Daoy (cell line): ENCODE results near the gene ASH1L. TPM values are rescaled to one million over a fixed set of nuclear protein-coding genes. Genes with fewer than 3 reads are reported as not detected.
"Not testable (repeated sequence)": the region's sequence is repeated elsewhere in the genome, so short reads cannot be mapped to it uniquely, and the experiment has no call there.

Experiments used
- DNase-seq: peaks from one replicate; pipeline ENCODE4 v3.0.0-alpha.2; 2015; ENCODE audit warnings: low read depth
- total RNA-seq: library from RNA; depleted of rRNA; stranded (reverse); fragments of >200 nt; shearing (Covaris generic); gene quantifications from 2 replicates; pipeline ENCODE4 v1.2.3, GENCODE V29; 2014

The ASH1L gene
- total RNA-seq, 1 experiment from 2014 or later = 16.2 TPM

- no peak for DNase-seq
Observed at GRCh38 chr1:155487541-155487940, 75.1 kb downstream of the ASH1L start.

GRCh38 chr1:155486952-155487351 is 75.7 kb downstream of the ASH1L start:
- DNase-seq = not testable (repeated sequence)

GRCh38 chr1:155485945-155486344 is 76.7 kb downstream of the ASH1L start:
- DNase-seq = no peak

GRCh38 chr1:155485222-155485621 is 77.4 kb downstream of the ASH1L start:
- DNase-seq = no peak

- DNase-seq = no peak
Observed at GRCh38 chr1:155481741-155482241, 80.8 kb downstream of the ASH1L start.

GRCh38 chr1:155479205-155479604 is 83.4 kb downstream of the ASH1L start:
- DNase-seq = peak; percentile 17

GRCh38 chr1:155478270-155478852 is 84.2 kb downstream of the ASH1L start:
- no peak for DNase-seq

DNA sequence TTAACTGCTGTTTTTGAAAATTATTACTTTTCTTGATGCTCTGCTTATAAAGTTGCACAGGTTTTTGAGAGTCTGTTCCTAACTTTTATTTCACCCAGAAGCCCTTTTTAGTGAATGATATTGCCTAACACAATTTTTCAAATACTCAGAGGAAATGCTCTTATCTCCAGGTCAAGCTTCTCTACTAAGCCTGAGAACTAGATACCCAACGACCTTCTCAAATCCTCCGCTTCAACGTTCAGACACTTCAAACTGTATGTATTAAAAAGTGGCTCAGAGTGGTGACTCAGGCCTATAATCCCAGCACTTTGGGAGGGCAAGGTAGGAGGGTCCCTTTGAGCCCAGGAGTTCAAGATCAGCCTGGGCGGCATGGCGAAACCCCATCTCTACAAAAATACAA is 88.5 kb downstream of the ASH1L start:
- DNase-seq = no peak

DNA sequence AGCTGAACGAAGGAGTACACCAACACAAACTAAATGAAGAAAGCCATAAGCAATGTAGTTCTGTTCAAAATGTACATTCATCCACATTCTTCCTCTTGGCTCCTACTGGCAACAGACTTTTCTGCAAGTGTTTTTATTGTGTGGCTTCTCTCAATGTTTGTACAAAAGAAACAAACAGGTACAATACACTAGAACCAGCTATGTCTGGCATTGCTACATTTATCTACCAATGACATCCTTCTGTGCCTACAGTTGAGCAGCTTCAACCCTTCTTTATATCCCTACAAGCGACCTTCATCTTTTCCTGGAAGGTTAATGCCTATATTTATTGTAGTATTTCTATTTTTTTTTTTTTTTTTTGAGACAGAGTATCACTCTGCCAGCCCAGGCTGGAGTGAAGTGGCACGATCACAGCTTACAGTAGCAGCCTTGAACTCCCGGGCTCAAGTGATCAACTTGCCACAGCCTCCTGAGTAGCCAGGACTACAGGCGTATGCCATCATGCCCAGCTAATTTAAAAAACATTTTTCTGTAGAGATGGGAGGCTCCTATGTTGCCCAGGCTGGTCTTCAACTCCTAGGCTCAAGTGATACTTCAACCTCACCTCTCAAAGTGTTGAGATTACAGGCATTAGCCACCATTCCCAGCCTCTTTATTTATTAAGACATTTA is 89.3 kb downstream of the ASH1L start:
- no peak for DNase-seq

DNA sequence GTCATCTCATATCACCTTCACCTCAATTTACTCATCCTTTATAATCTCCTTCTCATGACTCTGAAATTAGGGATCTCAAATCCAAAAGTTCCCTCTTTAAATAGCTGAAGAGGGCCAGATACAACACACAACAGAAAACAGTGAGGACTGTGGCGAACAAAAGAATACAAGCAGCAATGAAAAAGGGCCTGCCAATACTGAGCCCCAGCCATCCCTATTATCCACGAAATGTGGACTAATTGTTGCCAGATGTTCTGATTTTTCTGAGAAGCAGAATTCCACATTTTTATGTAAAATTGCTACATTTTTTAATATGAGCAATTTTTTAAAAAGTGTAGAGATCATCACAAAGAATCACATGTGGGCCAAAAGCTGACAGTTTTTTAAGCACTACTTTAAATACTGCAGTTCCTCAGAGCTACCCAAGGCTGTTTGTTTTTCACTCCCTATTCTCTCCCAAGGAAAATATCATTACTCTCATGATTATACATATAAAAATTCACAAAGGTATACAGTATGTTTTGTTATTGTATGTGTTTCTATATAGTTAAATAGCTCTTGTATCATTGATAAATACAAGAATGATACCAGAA is 90.0 kb downstream of the ASH1L start:
- DNase-seq = no peak

- no peak for DNase-seq
Observed at GRCh38 chr1:155471891-155472290, 90.7 kb downstream of the ASH1L start.

DNA sequence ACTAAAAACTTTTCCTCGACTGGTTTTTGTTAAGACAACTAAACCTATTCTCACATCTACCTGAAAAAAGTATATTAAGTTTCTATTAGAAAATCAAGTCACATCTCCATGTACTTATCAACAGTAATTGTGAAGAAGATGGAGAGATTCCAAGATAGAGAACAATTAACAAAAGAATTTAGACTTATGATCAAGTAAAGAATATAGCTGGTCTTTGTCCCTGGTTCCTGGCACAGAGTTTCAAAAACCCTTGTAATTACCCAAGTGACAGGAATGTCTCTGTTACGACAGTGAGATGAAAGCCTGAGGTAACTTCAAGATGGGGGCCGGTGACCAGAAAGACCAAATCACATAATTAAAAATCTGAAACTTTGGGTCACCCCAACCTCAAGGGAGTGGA is 91.6 kb downstream of the ASH1L start:
- no peak for DNase-seq

DNA sequence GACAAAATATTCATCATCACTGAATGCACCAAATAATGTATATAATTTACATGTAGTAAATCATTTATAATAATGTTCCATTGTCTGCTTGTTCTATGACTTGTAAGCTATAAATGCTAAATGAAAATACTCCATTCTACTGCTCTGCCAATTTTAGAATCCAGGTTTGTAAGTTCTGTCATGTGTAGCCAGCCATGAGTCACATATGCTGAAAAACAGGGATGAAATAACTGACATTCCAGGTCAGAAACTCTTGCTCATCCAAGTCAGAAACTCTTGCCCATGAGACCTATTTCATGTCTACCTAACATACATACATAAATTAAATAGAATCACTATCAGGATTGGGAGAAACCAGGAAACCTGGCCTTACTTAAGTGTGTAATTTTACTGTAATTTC is 95.6 kb downstream of the ASH1L start:
- DNase-seq = peak; percentile 64

DNA sequence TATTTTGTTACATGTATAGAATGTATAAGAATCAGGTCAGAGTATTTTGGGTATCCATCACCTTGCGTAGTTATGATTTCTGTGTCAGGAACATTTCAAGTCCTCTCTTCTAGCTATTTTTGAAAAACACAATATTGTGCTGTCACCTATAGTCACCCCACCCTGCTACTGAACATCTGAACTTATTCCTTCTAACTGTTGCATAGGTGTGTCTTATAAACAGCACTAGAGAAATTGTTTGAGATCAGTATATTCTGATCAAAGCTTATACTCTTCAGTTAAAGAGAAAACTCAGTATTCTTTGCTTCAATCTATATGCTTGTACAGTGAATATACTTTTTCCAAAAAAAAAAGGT is 96.0 kb downstream of the ASH1L start:
- no peak for DNase-seq

- DNase-seq = peak; percentile 35
Observed at GRCh38 chr1:155463865-155464650, 98.5 kb downstream of the ASH1L start.

DNA sequence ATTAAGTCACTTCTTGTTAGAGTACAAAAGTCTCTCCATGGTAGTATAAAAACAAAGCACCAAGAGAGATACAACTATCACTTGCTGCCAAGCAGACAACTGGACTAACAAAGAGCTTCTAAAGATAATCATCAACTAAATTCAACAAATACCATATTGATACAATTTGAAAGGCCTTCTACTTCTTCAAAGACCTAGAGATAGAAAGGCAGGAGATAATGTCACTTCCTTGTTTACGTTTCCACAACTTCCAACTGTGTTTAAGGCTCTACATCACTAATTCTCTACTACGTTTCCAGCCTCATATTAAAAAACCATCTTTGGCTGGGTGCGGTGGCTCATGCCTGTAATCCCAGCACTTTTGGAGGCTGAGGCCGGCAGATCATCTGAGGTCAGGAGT is 104.5 kb downstream of the ASH1L start:
- DNase-seq = no peak

- DNase-seq = no peak
Observed at GRCh38 chr1:155457266-155457665, 105.3 kb downstream of the ASH1L start.

- DNase-seq = no peak
Observed at GRCh38 chr1:155455588-155456195, 106.9 kb downstream of the ASH1L start.

DNA sequence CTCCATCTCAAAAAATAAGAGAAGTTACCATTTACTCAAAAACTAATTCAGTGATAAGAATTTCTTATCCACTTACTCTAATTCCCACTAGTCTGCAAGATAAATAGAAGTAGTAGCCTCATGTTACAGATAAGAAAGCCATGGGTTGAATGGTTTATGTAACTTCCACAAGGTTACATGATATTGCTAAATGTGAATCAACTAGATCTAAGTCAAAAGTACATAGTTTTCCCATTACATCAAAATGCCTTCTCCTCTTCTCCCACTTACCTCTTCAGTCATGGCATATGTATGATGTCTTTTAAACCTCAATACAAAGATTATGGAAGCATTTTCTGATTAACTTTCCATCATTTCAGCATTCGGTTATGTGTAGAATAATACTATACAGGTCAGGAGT is 108.5 kb downstream of the ASH1L start:
- DNase-seq = no peak

DNA sequence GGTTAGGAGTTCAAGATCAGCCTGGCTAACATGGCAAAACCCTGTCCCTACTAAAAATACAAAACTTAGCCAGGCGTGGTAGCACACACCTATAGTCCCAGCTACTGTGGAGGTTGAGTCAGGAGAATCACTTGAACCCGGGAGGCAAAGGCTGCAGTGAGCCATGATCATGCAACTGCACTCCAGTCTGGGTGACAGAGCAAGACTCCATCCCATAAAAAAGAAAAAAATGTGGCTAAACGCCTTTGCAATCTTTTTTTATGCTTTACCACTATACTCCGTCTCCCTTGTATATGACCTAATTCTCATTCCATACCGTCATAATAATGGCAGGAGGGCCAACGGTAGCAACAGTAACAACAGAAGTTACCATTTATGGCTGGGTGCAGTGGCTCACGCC is 109.5 kb downstream of the ASH1L start:
- no peak for DNase-seq

DNA sequence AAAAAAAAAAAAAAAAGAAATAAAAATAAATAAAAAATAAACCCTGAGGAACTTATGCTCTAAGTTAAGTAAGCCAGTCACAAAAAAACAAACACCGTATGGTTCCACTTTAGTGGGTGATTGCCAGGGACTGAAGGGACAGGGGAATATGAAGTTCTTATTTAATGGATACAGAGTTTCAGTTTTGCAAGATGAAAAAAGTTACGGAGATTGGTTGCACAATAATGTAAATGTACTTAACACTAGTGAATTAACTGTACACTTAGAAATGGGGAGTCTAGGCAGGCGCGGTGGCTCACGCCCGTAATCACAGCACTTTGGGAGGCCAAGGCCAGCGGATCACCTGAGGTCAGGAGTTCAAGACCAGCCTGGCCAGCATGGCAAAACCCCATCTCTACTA is 111.4 kb downstream of the ASH1L start:
- DNase-seq = no peak

DNA sequence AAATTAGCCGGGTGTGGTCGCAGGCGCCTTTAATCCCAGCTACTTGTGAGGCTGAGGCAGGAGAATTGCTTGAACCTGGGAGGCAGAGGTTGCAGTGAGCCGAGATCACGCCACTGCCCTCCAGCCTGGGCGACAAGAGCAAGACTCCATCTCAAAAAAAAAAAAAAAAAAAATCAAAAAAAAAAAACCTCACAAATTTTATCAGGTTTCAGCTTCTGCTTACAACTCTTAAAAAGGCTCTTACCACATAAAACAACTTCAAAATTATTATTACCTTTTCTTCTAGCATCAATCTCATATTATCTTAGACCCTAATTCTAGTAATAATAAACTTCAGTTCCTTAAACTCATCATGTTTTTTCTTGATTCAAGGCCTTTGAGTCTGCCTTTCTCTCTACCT is 120.2 kb downstream of the ASH1L start:
- not testable (repeated sequence) for DNase-seq
